HG02642 (cell line): Measurements from ENCODE around the gene SLC35D3.
"Not testable (repeated sequence)": the region's sequence is repeated elsewhere in the genome, so short reads cannot be mapped to it uniquely, and the experiment has no call there.

Experiments
- ATAC-seq: cut with Tn5 transposase; IDR thresholded peaks from one replicate; pipeline ENCODE4 v1.9.1; 2021; ENCODE audit warnings: mild to moderate bottlenecking; ENCODE audit not compliant: unreplicated experiment, poor library complexity

Gene SLC35D3

GRCh38 chr6:136921936-136922684 lies at the start of gene SLC35D3:
Gene SLC35D3 (plus strand): TSS chr6:136922301. CDS start chr6:136922429, 128 bp downstream.
- ATAC-seq = no peak

- ATAC-seq = no peak
Measured at GRCh38 chr6:136873748-136874147, 48.4 kb upstream of the SLC35D3 start.

- not testable (repeated sequence) for ATAC-seq
Measured at GRCh38 chr6:136876469-136876868, 45.6 kb upstream of the SLC35D3 start.

- no peak for ATAC-seq
Measured at GRCh38 chr6:136880748-136881460, 41.2 kb upstream of the SLC35D3 start.

- ATAC-seq = no peak
Measured at GRCh38 chr6:136886091-136886490, 36.0 kb upstream of the SLC35D3 start.

GRCh38 chr6:136887953-136888352 lies 34.1 kb upstream of the SLC35D3 start:
- ATAC-seq = no peak

- ATAC-seq = no peak
Measured at GRCh38 chr6:136889271-136890193, 32.6 kb upstream of the SLC35D3 start.

GRCh38 chr6:136890194-136890839 lies 31.8 kb upstream of the SLC35D3 start:
- ATAC-seq = no peak

- no peak for ATAC-seq
Measured at GRCh38 chr6:136890986-136891385, 31.1 kb upstream of the SLC35D3 start.

GRCh38 chr6:136893187-136893586 lies 28.9 kb upstream of the SLC35D3 start:
- no peak for ATAC-seq

- ATAC-seq = no peak
Measured at GRCh38 chr6:136895901-136896300, 26.2 kb upstream of the SLC35D3 start.

GRCh38 chr6:136897071-136897470 lies 25.0 kb upstream of the SLC35D3 start:
- ATAC-seq = no peak

- no peak for ATAC-seq
Measured at GRCh38 chr6:136901212-136901784, 20.8 kb upstream of the SLC35D3 start.

- ATAC-seq = not testable (repeated sequence)
Measured at GRCh38 chr6:136904477-136904876, 17.6 kb upstream of the SLC35D3 start.

GRCh38 chr6:136914947-136915346 lies 7.2 kb upstream of the SLC35D3 start:
- ATAC-seq = no peak

- no peak for ATAC-seq
Measured at GRCh38 chr6:136918706-136919105, 3.4 kb upstream of the SLC35D3 start.

- ATAC-seq = no peak
Measured at GRCh38 chr6:136920216-136920615, 1.9 kb upstream of the SLC35D3 start.

- no peak for ATAC-seq
Measured at GRCh38 chr6:136920671-136921380, 1.3 kb upstream of the SLC35D3 start.

GRCh38 chr6:136921381-136921935 lies 643 bp upstream of the SLC35D3 start:
- no peak for ATAC-seq
